HepG2 (cell line): ENCODE measurements around the gene SCN8A. TPM values are rescaled to one million over a fixed set of nuclear protein-coding genes. Genes with fewer than 3 reads are reported as not detected.

ENCODE experiments used
- BCL6 ChIP-seq: IDR thresholded peaks from 2 replicates; pipeline ENCODE4 v1.6.1; 2016; ENCODE audit warnings: missing genetic modification reagents, missing compliant biosample characterization
- BORCS8-MEF2B ChIP-seq: sonication (generic); formaldehyde crosslinking; IDR thresholded peaks from 2 replicates; pipeline ENCODE4 v1.8.0; 2022; ENCODE audit warnings: mild to moderate bottlenecking, missing genetic modification reagents
- ELF1 ChIP-seq: sonication (generic); formaldehyde crosslinking; IDR thresholded peaks from 2 replicates; pipeline ENCODE4 v1.4.0; 2020; ENCODE audit warnings: missing genetic modification reagents
- HNRNPUL1 ChIP-seq: fragments of 200-400 bp; formaldehyde crosslinking; IDR thresholded peaks from 2 replicates; pipeline ENCODE4 v1.6.1; 2017; ENCODE audit warnings: low read depth, mild to moderate bottlenecking, low read length, moderate library complexity
- MAZ ChIP-seq, 2 experiments: sonication (generic) in 1 of 2; formaldehyde crosslinking in 1 of 2; IDR thresholded peaks; 2 replicates each; pipeline versions ENCODE4 v1.5.0 to v1.6.1; 2012 to 2020; ENCODE audit warnings: low read depth in 2 of 2, mild to moderate bottlenecking in 2 of 2, borderline replicate concordance in 1 of 2, improper control_type of control experiment in 1 of 2, low read length in 1 of 2, missing genetic modification reagents in 1 of 2, moderate library complexity in 1 of 2
- PHF21A ChIP-seq: sonication (generic); formaldehyde crosslinking; IDR thresholded peaks from 2 replicates; pipeline ENCODE4 v1.5.0; 2020; ENCODE audit warnings: mild to moderate bottlenecking, missing genetic modification reagents
- SMC3 ChIP-seq: IDR thresholded peaks from 2 replicates; pipeline ENCODE4 v1.6.1; 2011; ENCODE audit warnings: low read length, improper control_type of control experiment
- TRIM24 ChIP-seq: sonication (generic); formaldehyde crosslinking; IDR thresholded peaks from 2 replicates; pipeline ENCODE4 v1.8.0; 2022; ENCODE audit warnings: mild to moderate bottlenecking, missing genetic modification reagents
- U2AF2 ChIP-seq: fragments of 200-400 bp; formaldehyde crosslinking; IDR thresholded peaks from 2 replicates; pipeline ENCODE4 v1.6.1; 2017; ENCODE audit warnings: low read depth, mild to moderate bottlenecking, low read length
- ZNF10 ChIP-seq: sonication (generic); formaldehyde crosslinking; IDR thresholded peaks from 2 replicates; pipeline ENCODE4 v1.4.0; 2020; ENCODE audit warnings: mild to moderate bottlenecking, low read depth, missing genetic modification reagents, borderline replicate concordance
- ZNF230 ChIP-seq: sonication (generic); formaldehyde crosslinking; IDR thresholded peaks from 2 replicates; pipeline ENCODE4 v1.4.0; 2020; ENCODE audit warnings: mild to moderate bottlenecking, missing genetic modification reagents
- ZNF282 ChIP-seq: fragments of 450-650 bp; IDR thresholded peaks from 2 replicates; pipeline ENCODE4 v1.6.1; 2018; ENCODE audit not compliant: partially characterized antibody
- ZNF333 ChIP-seq: sonication (generic); formaldehyde crosslinking; IDR thresholded peaks from 2 replicates; pipeline ENCODE4 v1.4.0; 2020; ENCODE audit warnings: mild to moderate bottlenecking, missing genetic modification reagents, borderline replicate concordance
- polyA plus RNA-seq, 8 experiments: library from polyadenylated mRNA; depleted of rRNA in 3 of 8; stranded (reverse) in 7 of 8; unstranded in 1 of 8; fragments of >200 nt; fragmentation: Illumina TruSeq in 4 of 8; extraction: Trizol in 4 of 8; gene quantifications; 2 replicates each; pipeline versions ENCODE4 v1.2.1 to v1.2.3, GENCODE V29; 2011 to 2016; ENCODE audit warnings: low read depth in 4 of 8, missing spikeins in 1 of 8, mixed read lengths in 1 of 8; ENCODE audit not compliant: insufficient read depth in 1 of 8
- total RNA-seq, 5 experiments: library from RNA; depleted of rRNA; stranded (reverse); fragments of >200 nt; fragmentation: Illumina TruSeq; extraction: Trizol; gene quantifications; 2 replicates each; pipeline ENCODE4 v1.2.3, GENCODE V29; 2016; ENCODE audit warnings: low read depth in 1 of 5
- TF ChIP-seq, protein P1 (sequence below): sonication (generic); formaldehyde crosslinking; IDR thresholded peaks from 2 replicates; pipeline ENCODE4; 2020; ENCODE audit warnings: missing genetic modification reagents, mild to moderate bottlenecking, borderline replicate concordance
- TF ChIP-seq, protein P2 (sequence below): sonication (generic); formaldehyde crosslinking; IDR thresholded peaks from 2 replicates; pipeline ENCODE4 v1.8.0; 2022; ENCODE audit warnings: missing genetic modification reagents, mild to moderate bottlenecking, borderline replicate concordance

Gene SCN8A
- total and polyA plus RNA-seq, 2 of the 13 experiments (the other 11 are each of a cell fraction or from before 2014, with no cell fraction given): 0.57 to 1.4 TPM

DNA sequence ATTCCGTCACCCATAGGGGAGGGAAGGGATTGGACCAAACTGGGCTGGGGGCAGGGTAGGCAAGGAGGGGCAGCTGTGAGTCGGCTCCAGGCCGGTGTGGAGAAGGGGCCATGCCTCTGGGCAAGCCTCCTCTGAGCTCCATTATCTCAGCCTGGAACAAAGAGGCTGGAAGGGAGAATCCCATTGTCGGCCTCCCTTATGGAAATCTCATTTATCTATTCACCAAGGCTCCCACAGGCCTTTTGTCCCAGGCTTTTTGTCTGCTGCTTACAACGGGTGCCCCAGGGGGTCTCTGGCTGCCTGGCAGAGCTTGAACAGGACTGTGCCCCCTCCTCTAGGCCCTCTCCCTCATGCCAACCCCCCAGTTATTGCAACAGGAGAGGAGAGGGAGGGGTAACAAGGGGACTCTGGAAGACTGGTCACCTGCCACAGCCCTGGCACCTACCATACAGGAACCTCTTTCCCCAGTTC, 238.0 kb downstream of the SCN8A start (continued):
- TF ChIP-seq, protein P1, sequence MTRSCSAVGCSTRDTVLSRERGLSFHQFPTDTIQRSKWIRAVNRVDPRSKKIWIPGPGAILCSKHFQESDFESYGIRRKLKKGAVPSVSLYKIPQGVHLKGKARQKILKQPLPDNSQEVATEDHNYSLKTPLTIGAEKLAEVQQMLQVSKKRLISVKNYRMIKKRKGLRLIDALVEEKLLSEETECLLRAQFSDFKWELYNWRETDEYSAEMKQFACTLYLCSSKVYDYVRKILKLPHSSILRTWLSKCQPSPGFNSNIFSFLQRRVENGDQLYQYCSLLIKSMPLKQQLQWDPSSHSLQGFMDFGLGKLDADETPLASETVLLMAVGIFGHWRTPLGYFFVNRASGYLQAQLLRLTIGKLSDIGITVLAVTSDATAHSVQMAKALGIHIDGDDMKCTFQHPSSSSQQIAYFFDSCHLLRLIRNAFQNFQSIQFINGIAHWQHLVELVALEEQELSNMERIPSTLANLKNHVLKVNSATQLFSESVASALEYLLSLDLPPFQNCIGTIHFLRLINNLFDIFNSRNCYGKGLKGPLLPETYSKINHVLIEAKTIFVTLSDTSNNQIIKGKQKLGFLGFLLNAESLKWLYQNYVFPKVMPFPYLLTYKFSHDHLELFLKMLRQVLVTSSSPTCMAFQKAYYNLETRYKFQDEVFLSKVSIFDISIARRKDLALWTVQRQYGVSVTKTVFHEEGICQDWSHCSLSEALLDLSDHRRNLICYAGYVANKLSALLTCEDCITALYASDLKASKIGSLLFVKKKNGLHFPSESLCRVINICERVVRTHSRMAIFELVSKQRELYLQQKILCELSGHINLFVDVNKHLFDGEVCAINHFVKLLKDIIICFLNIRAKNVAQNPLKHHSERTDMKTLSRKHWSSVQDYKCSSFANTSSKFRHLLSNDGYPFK (CRISPR knock-in tag): no peak
- TF ChIP-seq SMC3 (no peak), PHF21A (no peak), ELF1 (no peak), ZNF230 (no peak), TRIM24 (no peak), HNRNPUL1 (no peak), BORCS8-MEF2B (CRISPR knock-in tag) (no peak), BCL6 (CRISPR knock-in tag) (no peak), ZNF333 (CRISPR knock-in tag) (no peak), ZNF282 (no peak), ZNF10 (no peak), MAZ (IDR thresholded peaks at IDR 0.05; ENCODE audit: borderline replicate concordance, low read depth, low read length) (no peak), MAZ (CRISPR knock-in tag; IDR thresholded peaks at IDR 0.05; ENCODE audit: low read depth) (no peak), U2AF2 (no peak)
- TF ChIP-seq, protein P2, sequence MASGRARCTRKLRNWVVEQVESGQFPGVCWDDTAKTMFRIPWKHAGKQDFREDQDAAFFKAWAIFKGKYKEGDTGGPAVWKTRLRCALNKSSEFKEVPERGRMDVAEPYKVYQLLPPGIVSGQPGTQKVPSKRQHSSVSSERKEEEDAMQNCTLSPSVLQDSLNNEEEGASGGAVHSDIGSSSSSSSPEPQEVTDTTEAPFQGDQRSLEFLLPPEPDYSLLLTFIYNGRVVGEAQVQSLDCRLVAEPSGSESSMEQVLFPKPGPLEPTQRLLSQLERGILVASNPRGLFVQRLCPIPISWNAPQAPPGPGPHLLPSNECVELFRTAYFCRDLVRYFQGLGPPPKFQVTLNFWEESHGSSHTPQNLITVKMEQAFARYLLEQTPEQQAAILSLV: no peak
